GM20000 (cell line): ENCODE data around the gene MXRA8.
"Not testable (repeated sequence)": the region's sequence is repeated elsewhere in the genome, so short reads cannot be mapped to it uniquely, and the experiment has no call there.

Source experiments
- DNase-seq: peaks from one replicate; pipeline ENCODE4 v3.0.0; 2012; ENCODE audit warnings: low spot score
- TF ChIP-seq, protein P1 (sequence below): IDR thresholded peaks from 2 replicates; pipeline ENCODE4 v1.5.1; 2012; ENCODE audit warnings: mild to moderate bottlenecking, control low read depth; ENCODE audit errors: extremely low read depth, missing control alignments

Gene MXRA8

DNA sequence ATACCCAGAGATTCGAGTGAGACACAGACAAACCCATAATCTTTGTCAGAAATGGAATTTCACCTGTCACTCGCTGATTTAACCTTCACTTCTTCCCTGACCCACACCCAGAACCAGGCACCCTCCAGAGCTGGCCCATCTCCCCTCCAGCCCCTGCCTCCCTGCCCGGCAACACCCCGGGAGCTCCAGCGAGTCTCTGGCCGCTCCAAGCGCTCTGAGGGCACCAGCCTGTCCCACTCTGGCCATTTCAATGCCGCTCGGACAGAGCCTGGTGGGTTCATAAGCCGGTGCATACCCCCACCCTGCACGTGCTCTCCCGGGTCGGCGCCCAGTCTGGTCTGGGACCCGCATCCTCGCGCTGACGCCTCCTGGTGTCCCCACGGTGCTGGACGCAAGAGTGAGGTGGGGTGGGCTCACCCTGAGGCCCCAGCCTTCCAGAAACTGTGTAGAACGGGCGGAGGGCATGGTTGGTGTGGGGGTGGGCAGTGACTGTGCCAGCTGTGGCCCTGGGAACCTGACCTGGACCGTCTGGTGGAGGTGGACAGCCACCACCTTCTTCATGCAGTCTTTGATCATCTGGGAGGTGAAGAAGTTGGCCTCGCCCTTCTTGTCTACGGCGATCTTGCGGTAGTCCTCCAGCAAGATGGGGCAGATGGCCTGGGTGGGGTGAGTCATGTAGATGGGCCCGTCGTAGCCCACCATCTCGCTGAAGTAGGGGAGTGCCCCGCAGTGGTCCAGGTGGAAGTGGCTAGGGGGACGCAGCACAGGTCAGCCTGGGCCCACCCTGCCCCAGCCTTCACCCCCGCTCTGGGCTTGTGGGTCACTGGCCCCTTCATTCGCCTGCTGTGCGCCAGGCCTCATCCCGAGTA, 39.3 kb downstream of the MXRA8 start:
- TF ChIP-seq, protein P1, sequence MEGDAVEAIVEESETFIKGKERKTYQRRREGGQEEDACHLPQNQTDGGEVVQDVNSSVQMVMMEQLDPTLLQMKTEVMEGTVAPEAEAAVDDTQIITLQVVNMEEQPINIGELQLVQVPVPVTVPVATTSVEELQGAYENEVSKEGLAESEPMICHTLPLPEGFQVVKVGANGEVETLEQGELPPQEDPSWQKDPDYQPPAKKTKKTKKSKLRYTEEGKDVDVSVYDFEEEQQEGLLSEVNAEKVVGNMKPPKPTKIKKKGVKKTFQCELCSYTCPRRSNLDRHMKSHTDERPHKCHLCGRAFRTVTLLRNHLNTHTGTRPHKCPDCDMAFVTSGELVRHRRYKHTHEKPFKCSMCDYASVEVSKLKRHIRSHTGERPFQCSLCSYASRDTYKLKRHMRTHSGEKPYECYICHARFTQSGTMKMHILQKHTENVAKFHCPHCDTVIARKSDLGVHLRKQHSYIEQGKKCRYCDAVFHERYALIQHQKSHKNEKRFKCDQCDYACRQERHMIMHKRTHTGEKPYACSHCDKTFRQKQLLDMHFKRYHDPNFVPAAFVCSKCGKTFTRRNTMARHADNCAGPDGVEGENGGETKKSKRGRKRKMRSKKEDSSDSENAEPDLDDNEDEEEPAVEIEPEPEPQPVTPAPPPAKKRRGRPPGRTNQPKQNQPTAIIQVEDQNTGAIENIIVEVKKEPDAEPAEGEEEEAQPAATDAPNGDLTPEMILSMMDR = no peak
- DNase-seq = no peak

DNA sequence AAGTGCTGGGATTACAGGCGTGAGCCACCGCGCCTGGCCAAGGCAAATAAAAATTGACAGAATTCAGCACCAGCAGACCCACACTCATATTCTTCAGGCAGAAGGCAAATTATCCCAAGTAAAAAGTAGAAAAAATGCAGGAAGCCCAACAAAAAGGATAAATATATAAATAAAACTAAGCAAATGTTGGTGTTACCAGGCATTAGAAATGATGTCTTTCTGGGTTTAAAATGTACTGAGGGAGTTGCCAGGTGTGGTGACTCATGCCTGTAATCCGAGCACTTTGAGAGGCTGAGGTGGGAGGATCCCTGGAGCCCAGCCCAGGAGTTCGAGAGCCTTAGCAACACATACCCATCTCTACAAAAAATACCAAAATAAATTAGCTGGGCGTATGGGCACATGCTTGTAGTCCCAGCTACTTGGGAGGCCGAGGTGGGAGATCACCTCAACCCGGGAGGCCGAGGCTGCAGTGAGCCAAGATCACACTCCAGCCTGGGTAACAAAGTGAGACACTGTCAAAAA, 40.2 kb downstream of the MXRA8 start:
- no peak for DNase-seq

DNA sequence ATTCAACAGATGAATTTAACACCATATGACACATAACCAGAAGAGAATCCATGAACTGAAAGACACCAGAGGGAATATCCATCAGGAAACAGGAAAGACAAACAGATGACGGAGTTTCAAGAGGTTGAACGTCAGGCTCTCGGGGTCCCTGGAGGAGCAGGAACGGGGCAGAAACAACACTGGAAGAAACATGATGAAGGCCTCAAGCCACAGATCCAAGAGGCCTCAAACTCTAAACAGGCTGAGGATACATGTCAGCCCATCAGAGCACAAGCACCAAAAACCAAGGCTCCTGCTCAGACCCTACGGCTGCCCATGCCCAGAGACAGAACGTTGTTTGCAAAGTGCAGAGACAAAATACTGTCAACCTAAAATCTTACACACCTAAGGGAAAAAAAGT, 40.9 kb downstream of the MXRA8 start:
- DNase-seq = no peak
- TF ChIP-seq, protein P1 = no peak

More for the DNA sequence above, 40.2 kb downstream of the MXRA8 start:
- TF ChIP-seq, protein P1 = no peak

DNA sequence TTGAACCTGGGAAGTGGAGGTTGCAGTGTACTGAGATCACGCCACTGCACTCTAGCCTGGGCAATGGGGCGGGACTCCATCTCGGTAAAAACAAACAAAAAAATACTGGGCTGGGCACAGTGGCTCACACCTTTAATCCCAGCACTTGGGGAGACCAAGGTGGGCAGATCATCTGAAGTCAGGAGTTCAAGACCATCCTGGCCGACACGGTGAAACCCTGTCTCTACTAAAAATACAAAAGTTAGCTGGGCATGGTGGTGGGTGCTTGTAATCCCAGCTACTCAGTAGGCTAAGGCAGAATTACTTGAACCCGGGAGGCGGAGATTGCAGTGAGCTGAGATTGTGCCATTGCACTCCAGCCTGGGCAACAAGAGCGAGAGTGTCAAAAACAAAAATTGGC, 42.2 kb downstream of the MXRA8 start:
- not testable (repeated sequence) for DNase-seq

DNA sequence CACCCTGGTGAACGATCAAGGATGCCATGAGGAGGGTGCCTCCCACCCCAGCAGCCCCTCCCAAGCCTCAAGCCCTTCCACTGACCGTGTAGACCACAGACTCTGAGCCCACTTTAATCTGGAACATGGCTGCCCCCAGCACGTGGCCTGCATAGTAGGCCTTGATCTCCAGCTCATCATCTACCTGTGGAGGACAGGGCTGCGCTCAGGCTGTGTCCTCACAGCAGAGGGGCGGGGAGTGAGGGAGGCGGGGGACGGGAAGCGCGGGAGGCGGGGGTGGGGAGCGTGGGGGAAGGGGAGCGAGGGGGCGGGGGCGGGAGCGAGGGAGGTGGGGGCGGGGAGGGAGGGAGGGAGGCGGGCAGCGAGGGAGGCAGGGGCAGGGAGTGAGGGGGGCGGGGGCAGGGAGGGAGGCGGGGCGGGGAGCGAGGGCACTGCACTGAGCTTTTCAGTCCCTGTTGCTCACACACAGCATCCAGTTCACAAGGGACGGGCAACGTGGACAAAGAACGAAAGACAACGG, 42.9 kb downstream of the MXRA8 start:
- no peak for DNase-seq
- TF ChIP-seq, protein P1 = no peak

DNA sequence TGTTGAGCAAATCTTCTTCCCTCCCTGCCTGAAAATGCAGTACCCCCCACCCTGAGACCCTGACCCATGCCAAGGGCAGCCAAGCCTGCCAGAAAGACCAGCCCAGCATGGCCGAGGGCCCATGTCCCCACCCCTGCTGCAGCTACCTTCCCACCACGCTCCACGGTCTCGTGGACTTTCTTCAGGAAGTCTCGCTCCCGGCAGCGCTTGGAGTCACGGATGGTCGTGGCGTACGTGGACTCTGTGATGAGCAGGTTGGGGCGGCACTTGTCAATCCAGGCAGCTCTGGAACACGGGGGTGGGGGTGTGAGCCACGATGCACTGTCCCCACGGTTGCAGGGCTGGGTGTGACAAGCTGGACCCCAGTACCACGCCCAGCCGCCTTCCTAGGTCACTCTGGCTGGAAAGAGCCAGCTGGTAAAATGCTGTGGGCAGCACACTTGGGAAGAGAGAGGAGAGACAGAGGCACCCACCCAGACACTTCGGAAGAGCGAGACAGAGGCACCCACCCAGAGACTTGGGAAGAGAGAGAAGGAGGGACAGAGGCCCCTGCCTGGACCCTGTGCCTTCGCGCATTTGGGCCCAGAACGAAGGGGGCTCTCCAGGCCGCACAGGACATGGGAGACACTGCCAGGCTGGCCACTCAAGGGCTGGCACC, 43.5 kb downstream of the MXRA8 start:
- TF ChIP-seq, protein P1 = no peak
- no peak for DNase-seq

DNA sequence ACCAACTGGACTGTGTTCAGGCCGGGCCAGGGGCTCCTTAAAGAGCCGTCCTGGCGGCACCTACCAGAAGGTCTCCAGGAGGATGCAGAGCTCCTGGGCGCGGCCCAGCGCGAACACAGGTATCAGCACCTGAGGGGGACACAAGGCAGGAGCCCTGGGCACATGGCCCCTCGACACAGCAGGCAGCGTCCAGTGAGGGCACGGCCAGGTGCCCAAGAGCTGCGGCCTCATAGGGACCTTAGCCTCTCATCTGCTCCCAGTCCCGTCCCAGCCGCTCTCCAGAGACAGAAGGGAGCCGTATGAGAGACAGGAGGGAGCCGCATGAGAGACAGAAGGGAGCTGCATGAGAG, 44.1 kb downstream of the MXRA8 start:
- TF ChIP-seq, protein P1 = no peak
- no peak for DNase-seq
